GM13976 (cell line): ENCODE results near the gene TBC1D10B.

ENCODE experiments used
- DNase-seq: peaks from one replicate; pipeline ENCODE4 v3.0.0; 2012; ENCODE audit warnings: low spot score
- CTCF ChIP-seq: IDR thresholded peaks from 2 replicates; pipeline ENCODE4 v1.5.1; 2012; ENCODE audit warnings: borderline replicate concordance, mild to moderate bottlenecking; ENCODE audit not compliant: insufficient read depth; ENCODE audit errors: extremely low read depth, missing control alignments, control extremely low read depth
- in situ Hi-C: fragments of 300-500 bp; cut with MboI; formaldehyde crosslinking; loops from one replicate; pipeline ENCODE4 v1.12.0; 2022; ENCODE audit warnings: low sequenced_read_pairs, mixed read lengths, inconsistent platforms; ENCODE audit not compliant: unreplicated experiment

Gene TBC1D10B

DNA sequence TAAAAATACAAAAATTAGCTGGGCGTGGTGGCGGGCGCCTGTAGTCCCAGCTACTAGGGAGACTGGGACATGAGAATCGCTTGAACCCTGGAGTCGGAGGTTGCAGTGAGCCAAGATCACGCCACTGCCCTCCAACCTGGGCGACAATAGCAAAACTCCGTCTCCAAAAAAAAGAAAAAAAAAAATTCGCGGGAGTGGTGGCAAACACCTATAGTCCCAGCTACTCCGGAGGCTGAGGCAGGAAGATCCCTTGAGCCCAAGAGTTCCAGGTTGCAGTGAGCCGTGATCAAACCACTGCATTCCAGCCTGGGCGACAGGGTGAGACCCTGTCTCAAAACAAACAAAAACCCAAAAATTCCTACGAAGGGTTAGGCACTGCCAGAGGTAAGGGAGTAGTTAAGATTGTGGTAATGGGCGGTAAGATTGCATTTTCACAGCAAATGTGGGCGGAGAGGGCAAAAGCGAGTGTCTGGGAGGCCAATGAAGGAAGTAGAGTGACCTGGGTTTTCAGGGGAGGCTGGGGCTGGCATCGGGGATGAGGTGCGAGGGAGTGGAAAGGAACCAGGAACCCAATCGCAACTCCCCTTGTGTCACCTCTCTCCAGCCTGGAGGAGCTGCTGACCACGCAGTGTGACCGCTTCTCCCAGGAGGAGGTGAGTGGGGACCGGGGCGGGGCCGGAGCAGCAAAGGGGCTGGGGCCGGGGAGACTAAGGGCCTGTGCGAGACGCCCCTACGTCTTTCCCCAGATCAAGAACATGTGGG, 6.9 kb upstream of the TBC1D10B start:
- TF ChIP-seq CTCF: no peak
- DNase-seq: no peak
- in situ Hi-C loops: no loop called here

GRCh38 chr16:30376461-30376902, 6.2 kb upstream of the TBC1D10B start:
- TF ChIP-seq CTCF: no peak
- in situ Hi-C loops: no loop called here
- DNase-seq: no peak

GRCh38 chr16:30375864-30376263, 5.6 kb upstream of the TBC1D10B start:
- in situ Hi-C loops: no loop called here
- DNase-seq: no peak
- no peak for TF ChIP-seq CTCF

DNA sequence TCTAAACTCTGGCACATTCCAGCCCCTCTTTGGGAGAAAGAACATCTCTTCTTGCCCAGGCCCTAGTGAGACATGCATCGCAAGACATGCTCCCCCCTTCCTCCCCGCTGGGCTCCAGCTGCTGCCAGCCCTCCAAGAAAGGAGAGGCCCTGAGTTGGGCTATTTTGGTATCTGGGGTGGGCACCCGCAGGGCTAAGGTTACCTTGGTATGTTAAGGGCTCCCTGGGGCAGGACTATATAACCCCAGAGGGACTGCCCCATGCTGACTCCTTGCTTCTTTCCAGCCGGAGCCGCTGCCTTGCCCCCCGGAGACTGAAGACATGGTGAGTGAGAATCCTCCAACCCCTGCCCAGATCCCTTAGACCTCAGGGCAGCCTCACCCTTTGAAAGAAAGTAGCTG, 4.2 kb upstream of the TBC1D10B start, which contains the start of gene MYL11:
Gene MYL11 (plus strand): TSS at position 265 of the 400 bp plus-strand sequence. CDS start 56 bp downstream, at position 321.
- no peak for DNase-seq
- TF ChIP-seq CTCF: no peak
- in situ Hi-C loops: no loop called here

DNA sequence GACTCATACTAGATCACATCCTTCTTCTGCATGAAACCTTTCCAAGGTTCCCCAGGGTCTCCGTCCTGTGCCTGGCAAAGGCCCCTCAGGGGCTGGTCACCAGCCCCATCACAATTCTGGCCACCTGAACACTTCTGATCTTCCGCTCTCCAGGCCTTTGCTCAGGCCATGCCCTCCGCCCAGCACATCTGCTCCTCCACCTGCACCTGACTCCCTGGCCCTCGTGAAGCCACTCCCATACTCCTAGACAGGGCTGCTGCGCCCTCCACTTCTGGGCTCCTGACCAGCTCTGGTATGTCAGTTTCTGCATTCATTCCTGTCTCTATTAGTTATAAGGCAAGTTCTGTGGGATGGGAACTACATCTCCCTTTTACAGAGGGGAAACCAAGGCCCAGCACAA, 2.4 kb upstream of the TBC1D10B start:
- no peak for DNase-seq
- in situ Hi-C loops: no loop called here
- TF ChIP-seq CTCF: no peak

- no peak for DNase-seq
- in situ Hi-C loops: no loop called here
- no peak for TF ChIP-seq CTCF
These were observed 1.9 kb upstream of the TBC1D10B start for GRCh38 chr16:30372038-30372712.
